ENCODE data around the gene MTTP. TPM values are rescaled to one million over a fixed set of nuclear protein-coding genes. Genes with fewer than 3 reads are reported as not detected.

MTTP gene
- total and polyA plus RNA-seq, 9 donors = 0.40 to 25.5 (median 1.1) TPM

GRCh38 chr4:99661907-99662306, 87.3 kb downstream of the MTTP start:
- Histone ChIP-seq H3K27me3 (ENCODE audit: control insufficient read depth, insufficient read depth, low read length) (no peaks in the 10 kb centered on the region), H3K36me3 (ENCODE audit: control insufficient read depth, insufficient read depth, low read length) (no peaks in the 10 kb centered on the region), H3K27ac (ENCODE audit: low read length) (no peak overlapping the region), H3K4me1 (ENCODE audit: control insufficient read depth, insufficient read depth, low read length) (peaks cover 7% of the 10 kb centered on the region), H3K4me3 (ENCODE audit: low read length) (no peak overlapping the region), H3K9me3 (replicated peaks; ENCODE audit: control insufficient read depth, low read depth, low read length) (no peaks in the 10 kb centered on the region)
- DNase-seq = no peak
- whole genome bisulfite sequencing (ENCODE audit: insufficient coverage) = 83% methylated on average over 2 of the region's 5 CpGs

DNA sequence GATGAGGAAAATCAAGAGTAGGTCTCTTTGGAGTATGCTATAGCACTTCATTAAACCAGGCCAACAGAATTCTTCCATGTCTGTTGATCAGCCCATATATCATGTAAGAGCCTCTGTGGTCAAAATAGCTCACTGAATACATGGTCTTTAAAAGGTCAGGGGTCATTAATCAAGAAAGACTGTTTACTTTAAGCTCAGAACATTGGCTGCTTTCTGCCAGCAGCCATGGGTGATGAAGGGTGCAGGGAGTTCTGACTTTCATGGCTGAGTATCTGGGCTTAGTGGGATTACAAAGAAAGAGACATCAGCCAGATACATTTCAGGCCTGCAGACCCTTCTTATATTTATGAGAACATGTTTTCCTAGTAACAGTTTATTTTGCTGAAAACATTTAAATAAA, 90.1 kb downstream of the MTTP start:
- DNase-seq = no peak

GRCh38 chr4:99665983-99666382, 91.4 kb downstream of the MTTP start:
- Histone ChIP-seq H3K36me3 (ENCODE audit: control insufficient read depth, insufficient read depth, low read length) (no peaks in the 10 kb centered on the region), H3K27me3 (ENCODE audit: control insufficient read depth, insufficient read depth, low read length) (no peaks in the 10 kb centered on the region), H3K4me1 (ENCODE audit: control insufficient read depth, insufficient read depth, low read length) (no peaks in the 10 kb centered on the region), H3K9me3 (replicated peaks; ENCODE audit: control insufficient read depth, low read depth, low read length) (no peaks in the 10 kb centered on the region), H3K27ac (ENCODE audit: low read length) (no peak overlapping the region), H3K4me3 (ENCODE audit: low read length) (no peak overlapping the region)
- no peak for DNase-seq
- WGBS (ENCODE audit: insufficient coverage) = no CpG with 5 or more reads among the region's 1 CpG

More for the DNA sequence above, 90.1 kb downstream of the MTTP start:
- H3K9me3 ChIP-seq (replicated peaks; ENCODE audit: control insufficient read depth, low read depth, low read length) = no peaks in the 10 kb centered on the region
- H3K4me3 ChIP-seq (ENCODE audit: low read length) = no peak overlapping the region
- H3K4me1 ChIP-seq (ENCODE audit: control insufficient read depth, insufficient read depth, low read length) = no peaks in the 10 kb centered on the region
- H3K36me3 ChIP-seq (ENCODE audit: control insufficient read depth, insufficient read depth, low read length) = no peaks in the 10 kb centered on the region
- no peak overlapping the region for H3K27ac ChIP-seq (ENCODE audit: low read length)
- H3K27me3 ChIP-seq (ENCODE audit: control insufficient read depth, insufficient read depth, low read length) = no peaks in the 10 kb centered on the region

GRCh38 chr4:99668472-99668871, 93.8 kb downstream of the MTTP start:
- H3K27me3 ChIP-seq (ENCODE audit: control insufficient read depth, insufficient read depth, low read length) = no peaks in the 10 kb centered on the region
- WGBS (ENCODE audit: insufficient coverage) = 100% methylated on average over 1 of the region's 1 CpG
- DNase-seq = no peak
- H3K36me3 ChIP-seq (ENCODE audit: control insufficient read depth, insufficient read depth, low read length) = no peaks in the 10 kb centered on the region
- no peak overlapping the region for H3K4me3 ChIP-seq (ENCODE audit: low read length)
- peaks cover 1% of the 10 kb centered on the region for H3K9me3 ChIP-seq (replicated peaks; ENCODE audit: control insufficient read depth, low read depth, low read length)
- no peaks in the 10 kb centered on the region for H3K4me1 ChIP-seq (ENCODE audit: control insufficient read depth, insufficient read depth, low read length)
- no peak overlapping the region for H3K27ac ChIP-seq (ENCODE audit: low read length)

DNA sequence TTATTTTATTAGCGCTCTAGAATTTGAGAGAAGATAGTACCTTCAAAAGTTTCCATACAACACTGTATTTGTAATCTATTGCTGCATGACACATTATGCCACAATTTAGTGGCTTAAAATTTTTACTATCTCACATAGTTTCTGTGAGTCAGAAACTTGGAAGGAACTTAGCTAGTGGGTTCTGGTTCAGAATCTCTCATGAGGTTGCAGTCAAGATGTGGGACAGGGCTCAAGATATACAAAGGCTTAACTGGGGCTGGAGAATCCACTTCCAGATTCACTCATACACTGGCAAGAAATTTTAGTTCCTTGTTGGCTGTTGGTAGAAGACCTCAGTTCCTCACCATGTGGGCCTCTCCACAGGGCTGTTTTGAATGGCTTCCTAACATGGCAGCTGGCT, 94.5 kb downstream of the MTTP start:
- no peak for DNase-seq
- Histone ChIP-seq H3K9me3 (replicated peaks; ENCODE audit: control insufficient read depth, low read depth, low read length) (peaks cover 2% of the 10 kb centered on the region), H3K4me3 (ENCODE audit: low read length) (no peak overlapping the region), H3K36me3 (ENCODE audit: control insufficient read depth, insufficient read depth, low read length) (no peaks in the 10 kb centered on the region), H3K4me1 (ENCODE audit: control insufficient read depth, insufficient read depth, low read length) (no peaks in the 10 kb centered on the region), H3K27ac (ENCODE audit: low read length) (no peak overlapping the region), H3K27me3 (ENCODE audit: control insufficient read depth, insufficient read depth, low read length) (no peaks in the 10 kb centered on the region)
- no CpG with 5 or more reads among the region's 1 CpG for WGBS (ENCODE audit: insufficient coverage)

- no peaks in the 10 kb centered on the region for H3K27me3 ChIP-seq (ENCODE audit: control insufficient read depth, insufficient read depth, low read length)
- H3K4me1 ChIP-seq (ENCODE audit: control insufficient read depth, insufficient read depth, low read length) = no peaks in the 10 kb centered on the region
- WGBS (ENCODE audit: insufficient coverage) = 94% methylated on average over 3 of the region's 5 CpGs
- H3K9me3 ChIP-seq (replicated peaks; ENCODE audit: control insufficient read depth, low read depth, low read length) = peaks cover 2% of the 10 kb centered on the region
- H3K4me3 ChIP-seq (ENCODE audit: low read length) = no peak overlapping the region
- DNase-seq = no peak
- H3K36me3 ChIP-seq (ENCODE audit: control insufficient read depth, insufficient read depth, low read length) = no peaks in the 10 kb centered on the region
- H3K27ac ChIP-seq (ENCODE audit: low read length) = no peak overlapping the region
Observed at GRCh38 chr4:99670409-99671073, 95.9 kb downstream of the MTTP start.

Other genes starting within 250 kb of the MTTP start
- 9.4 TPM for gene ADH1C, start 222.1 kb upstream of the MTTP start, total RNA-seq
- gene ADH1C, start 222.1 kb upstream of the MTTP start, polyA plus RNA-seq (ENCODE audit: insufficient read depth in 1 of 8, insufficient read length in 8 of 8, low replicate concordance in 1 of 8) = 10 to 100 TPM in 3 of 8 donors, 1 to 10 TPM in 5; 6.0 to 11.3 (median 7.5) TPM
- gene ADH7, start 139.5 kb upstream of the MTTP start, total RNA-seq = not detected
- gene ADH7, start 139.5 kb upstream of the MTTP start, polyA plus RNA-seq (ENCODE audit: insufficient read depth in 1 of 8, insufficient read length in 8 of 8, low replicate concordance in 1 of 8) = under 1 TPM in 1 of 8 donors, not detected in 7; 0.38 TPM
- gene C4orf17, start 63.8 kb upstream of the MTTP start, total RNA-seq = not detected
- under 1 TPM in 4 of 8 donors, not detected in 4; 0.06 to 0.25 (median 0.15) TPM for gene C4orf17, start 63.8 kb upstream of the MTTP start, polyA plus RNA-seq (ENCODE audit: insufficient read depth in 1 of 8, insufficient read length in 8 of 8, low replicate concordance in 1 of 8)
- 10.1 TPM for gene TRMT10A, start 10.8 kb upstream of the MTTP start, total RNA-seq
- gene TRMT10A, start 10.8 kb upstream of the MTTP start, polyA plus RNA-seq (ENCODE audit: insufficient read depth in 1 of 8, insufficient read length in 8 of 8, low replicate concordance in 1 of 8) = 10 to 100 TPM in 1 of 8 donors, 1 to 10 TPM in 7; 6.3 to 11.3 (median 9.5) TPM
- 114 TPM for gene C4orf54, start 83.0 kb downstream of the MTTP start, total RNA-seq
- gene C4orf54, start 83.0 kb downstream of the MTTP start, polyA plus RNA-seq (ENCODE audit: insufficient read depth in 1 of 8, insufficient read length in 8 of 8, low replicate concordance in 1 of 8) = 100 to 1,000 TPM in 4 of 8 donors, 10 to 100 TPM in 4; 56.3 to 159 (median 97.4) TPM
- 1.9 TPM for gene DAPP1, start 242.0 kb downstream of the MTTP start, total RNA-seq
- 1 to 10 TPM in 7 of 8 donors, under 1 TPM in 1; 1.00 to 3.7 (median 1.5) TPM for gene DAPP1, start 242.0 kb downstream of the MTTP start, polyA plus RNA-seq (ENCODE audit: insufficient read depth in 1 of 8, insufficient read length in 8 of 8, low replicate concordance in 1 of 8)